HG02943 (cell line): ENCODE results near the gene ALDH1L2.
"Not testable (repeated sequence)": the region's sequence is repeated elsewhere in the genome, so short reads cannot be mapped to it uniquely, and the experiment has no call there.

Experiments used
- ATAC-seq: cut with Tn5 transposase; IDR thresholded peaks from one replicate; pipeline ENCODE4 v1.9.1; 2021; ENCODE audit warnings: mild to moderate bottlenecking, low read depth, moderate library complexity; ENCODE audit not compliant: unreplicated experiment

Gene ALDH1L2

DNA sequence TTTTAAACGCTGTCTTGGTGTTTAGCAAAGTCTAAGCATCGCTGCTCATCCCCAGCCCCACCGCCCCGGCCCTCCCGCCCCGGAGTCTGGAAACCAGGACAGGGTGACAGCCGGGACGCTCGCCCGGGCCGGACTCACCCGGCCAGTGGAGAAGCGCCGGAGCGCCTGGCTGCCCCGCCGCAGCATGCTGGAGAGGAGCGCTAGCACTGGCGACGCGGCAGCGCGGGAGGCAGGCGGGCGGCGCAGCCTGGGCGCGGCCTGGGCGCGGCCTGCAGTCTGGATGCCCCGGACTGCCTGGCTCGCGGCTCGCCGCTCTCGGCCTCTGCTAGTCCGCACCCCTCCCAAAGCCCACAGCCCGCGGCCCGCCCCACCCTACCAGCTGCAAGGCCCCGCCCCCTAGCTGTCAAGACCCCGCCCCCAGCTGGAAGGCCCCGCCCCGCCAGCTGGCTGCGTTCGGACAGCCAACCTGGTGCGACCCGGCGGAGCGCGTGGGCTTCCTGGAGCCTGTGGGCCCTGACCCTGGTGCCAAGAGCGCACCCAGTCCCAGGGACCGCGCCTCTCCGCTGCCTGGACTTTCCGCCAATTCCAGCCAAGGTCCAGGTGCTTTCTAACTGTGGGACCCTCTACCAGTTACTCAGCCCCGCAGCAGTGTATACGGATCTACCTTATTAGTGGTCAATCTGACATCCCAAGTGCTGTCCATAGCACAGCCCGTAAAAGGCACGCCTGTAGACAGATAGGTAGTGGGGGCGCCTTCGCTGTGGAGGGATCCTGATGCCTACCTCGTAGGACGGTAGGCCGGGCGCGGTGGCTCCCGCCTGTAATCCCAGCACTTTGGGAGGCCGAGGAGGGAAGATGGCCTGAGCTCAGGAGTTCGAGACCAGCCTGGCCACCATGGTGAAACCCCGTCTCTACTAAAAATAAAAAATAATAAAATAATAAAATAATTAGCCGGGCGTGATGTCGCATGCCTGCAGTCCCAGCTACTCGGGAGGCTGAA, at the start of gene ALDH1L2:
Gene ALDH1L2 (minus strand): TSS at position 208 of the 1,000 bp plus-strand sequence. CDS start 22 bp downstream, at position 186.
- no peak for ATAC-seq

- no peak for ATAC-seq
Observed at GRCh38 chr12:105120551-105120950, 36.3 kb upstream of the ALDH1L2 start.

DNA sequence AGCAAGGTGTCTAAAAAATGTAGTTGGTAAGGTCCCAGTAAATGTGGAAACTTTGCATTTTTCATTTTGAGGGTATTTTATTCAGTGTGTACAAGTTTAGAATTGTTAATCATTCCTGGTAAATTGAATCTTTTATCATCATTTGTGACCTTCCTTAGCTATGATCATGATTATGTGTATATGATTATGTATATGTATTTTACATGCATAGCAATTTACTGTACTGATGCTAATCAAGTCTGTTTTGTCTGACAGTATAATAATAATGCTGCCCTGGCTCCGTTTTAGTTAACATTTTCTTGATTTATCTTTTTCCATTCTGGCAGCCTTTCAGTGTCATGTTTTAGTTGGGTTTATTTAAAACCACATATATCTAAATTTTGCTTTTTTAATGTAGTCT, 32.7 kb upstream of the ALDH1L2 start:
- ATAC-seq, result no peak

DNA sequence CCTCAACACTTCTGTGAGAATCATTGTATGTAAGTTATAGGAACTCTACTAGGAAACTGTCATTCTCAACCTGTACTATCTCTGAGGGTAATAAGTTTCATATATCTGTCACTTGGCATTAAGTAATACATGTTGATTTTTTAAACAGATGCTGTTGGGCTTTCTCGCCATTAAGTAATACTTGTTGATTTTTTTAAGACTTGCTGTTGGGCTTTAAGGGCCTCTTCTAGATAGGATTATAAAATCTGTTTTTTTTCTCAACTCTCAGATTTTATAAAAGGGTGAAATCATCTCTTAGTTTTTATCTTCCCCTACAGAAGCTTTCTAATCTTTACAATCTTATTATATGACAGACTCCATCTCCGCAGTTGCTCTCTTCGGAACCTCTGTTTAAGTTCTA, 28.8 kb upstream of the ALDH1L2 start:
- ATAC-seq, result no peak

- no peak for ATAC-seq
Observed at GRCh38 chr12:105110851-105111250, 26.6 kb upstream of the ALDH1L2 start.

DNA sequence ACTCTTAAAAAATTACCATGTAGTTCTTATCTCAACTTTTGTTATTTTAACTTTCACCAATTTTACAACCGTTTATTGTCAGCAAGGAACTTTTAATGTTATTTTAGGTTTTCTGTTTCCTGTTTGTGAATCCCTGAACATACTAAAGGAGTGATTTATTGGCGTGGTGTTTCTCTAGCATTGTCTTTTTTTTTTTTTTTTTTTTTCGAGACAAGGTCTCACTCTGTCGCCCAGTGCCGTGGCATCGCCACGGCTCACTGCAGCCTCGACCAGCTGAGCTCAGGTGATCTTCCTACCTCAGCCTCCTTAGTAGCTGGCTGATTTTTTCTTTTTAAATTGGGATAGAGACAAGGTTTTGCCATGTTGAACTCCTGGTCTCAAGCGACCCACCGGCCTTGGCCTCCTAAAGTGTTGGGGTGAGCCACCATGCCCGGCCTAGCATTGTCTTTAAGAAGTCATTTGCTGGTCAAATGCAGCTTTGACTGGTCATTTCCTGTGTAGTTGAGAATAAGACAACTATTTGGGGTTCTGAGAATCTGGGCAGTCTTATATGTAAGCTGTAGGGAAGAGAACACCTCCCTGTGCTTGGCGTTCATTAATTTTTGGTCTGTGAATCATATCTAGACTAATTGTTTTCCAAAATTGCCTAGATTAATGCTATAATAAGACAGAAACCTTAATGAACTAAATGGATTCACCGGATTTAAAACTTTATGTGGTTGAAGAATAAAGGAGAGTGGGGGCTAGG, 25.4 kb upstream of the ALDH1L2 start:
- ATAC-seq, result no peak

- peak; percentile 87 for ATAC-seq
Observed at GRCh38 chr12:105107494-105108371, 23.5 kb upstream of the ALDH1L2 start, which contains the start of gene WASHC4. Gene WASHC4 (plus strand): TSS chr12:105107731. CDS start chr12:105107801, 70 bp downstream.

DNA sequence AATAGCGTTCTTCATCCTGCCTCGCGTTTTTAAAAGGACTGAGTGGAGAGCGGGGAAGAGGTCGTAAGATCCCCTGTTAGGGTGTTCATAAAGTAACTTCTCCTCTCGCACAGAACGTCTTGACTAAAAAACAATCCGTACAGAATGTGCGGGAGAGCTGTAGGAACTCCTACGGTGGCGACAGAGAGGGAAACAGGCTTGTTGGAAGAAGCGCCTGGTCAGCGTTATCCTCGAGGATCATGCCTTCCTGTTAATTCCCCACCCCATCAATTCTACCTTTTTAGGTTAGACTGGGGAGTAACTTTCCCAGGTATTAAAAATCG, 22.9 kb upstream of the ALDH1L2 start:
- ATAC-seq, result peak; percentile 8

DNA sequence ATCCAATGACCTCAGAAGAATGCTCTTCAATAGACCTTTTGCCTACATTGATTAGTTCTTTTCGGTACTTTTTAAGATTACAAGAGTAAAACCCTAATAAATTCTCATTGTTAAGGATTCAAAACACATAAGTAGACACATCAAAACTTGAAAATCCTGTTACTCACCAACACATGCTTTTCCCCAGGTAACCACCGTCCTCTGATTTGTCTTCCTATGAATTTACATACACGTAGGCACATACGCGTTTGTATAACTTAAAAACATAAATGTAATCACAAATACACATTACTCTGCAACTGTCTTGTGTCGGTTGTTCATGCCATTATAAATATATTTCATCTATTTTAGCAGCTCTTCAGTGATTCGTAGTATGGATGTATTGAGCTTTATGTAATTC, 22.4 kb upstream of the ALDH1L2 start:
- no peak for ATAC-seq

DNA sequence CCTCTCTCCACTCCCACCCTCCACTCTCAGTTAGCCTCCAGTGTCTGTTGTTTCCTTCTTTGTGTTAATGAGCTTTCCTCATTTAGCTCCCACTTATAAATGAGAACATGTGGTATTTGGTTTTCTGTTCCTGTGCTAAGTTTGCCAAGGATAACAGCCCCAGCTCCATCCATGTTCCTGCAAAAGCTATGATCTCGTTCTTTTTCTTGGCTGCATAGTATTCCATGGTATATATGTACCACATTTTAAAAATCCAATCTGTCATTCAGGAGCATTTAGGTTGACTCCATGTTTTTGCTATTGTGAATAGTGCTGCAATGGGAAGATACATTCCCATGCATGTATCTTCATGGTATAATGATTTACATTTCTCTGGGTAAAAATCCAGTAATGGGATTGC, 20.5 kb upstream of the ALDH1L2 start:
- ATAC-seq, result no peak

DNA sequence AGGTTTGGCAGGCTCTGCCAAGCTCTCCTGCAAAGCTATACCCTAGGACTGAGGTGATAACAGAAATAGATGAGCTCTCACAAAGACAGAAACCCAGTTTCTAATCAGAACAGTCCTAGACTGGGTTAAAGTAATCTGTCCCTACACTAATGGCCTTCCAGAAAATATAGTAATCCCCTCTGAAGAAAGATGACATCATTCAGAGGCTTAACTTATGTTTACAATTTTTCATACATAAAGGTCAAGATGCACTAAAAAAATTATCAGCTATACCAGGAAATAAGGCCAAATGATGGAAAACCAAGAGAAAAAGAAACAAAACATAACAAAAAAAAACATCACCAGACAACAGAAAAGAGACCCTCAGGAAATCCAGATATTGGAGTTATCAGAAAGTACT, 18.4 kb upstream of the ALDH1L2 start:
- ATAC-seq, result no peak

DNA sequence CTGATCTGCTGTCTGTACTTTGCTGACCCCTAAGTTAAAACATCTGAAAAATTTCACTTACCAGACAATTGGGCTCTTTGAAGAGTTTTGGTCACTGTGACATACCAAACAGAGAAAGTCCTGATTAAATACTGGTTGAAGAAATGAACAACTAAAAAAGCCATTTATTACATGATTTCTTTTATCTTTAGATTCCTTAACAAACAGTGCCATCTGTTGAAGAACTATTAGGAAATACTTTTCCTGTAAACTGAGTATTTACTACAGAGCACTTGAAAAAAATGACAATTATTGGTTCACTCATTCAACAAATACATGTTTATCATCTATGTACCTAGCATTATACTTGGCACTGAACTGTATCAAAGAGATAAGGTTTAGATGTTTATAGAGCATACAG, 16.7 kb upstream of the ALDH1L2 start:
- ATAC-seq, result no peak

GRCh38 chr12:105100207-105100985, 16.1 kb upstream of the ALDH1L2 start:
- no peak for ATAC-seq

DNA sequence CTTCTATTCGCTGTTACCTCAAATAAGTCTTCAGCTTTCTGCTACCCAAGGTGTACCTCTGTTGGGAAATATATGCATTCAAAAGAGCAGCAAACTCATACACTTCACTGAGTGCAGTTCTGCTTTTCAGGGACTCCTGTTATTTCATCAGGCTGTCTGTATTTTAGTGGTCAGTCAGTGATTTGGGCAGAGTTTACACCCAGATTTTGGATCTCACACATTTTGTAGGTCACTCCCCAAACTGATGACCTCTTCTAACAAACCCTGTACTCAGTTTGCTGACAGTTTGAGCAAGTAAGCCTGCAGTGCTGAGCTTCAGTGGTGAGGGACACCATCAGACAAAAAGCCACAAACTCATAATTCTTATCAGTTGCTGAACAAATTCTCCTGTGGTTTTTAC, 15.1 kb upstream of the ALDH1L2 start:
- ATAC-seq, result no peak

DNA sequence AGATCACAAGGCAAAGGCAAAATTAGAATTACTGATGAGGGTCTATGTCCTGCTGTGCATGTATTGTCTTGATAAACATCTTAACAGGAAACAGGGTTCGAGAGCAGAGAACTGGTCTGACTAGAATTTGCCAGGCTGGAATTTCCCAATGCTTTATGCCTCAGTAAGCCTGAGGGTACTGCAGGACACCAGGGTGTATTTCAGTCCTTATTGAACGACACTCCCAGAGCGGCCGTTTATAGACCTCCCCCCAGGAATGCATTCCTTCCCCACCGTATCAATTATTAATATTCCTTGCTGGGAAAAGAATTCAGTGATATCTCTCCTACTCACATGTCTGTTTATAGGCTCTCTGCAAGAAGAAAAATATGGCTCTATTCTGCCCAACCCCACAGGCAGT, 11.1 kb upstream of the ALDH1L2 start:
- ATAC-seq, result not testable (repeated sequence)

GRCh38 chr12:105092336-105092735, 8.1 kb upstream of the ALDH1L2 start:
- no peak for ATAC-seq

DNA sequence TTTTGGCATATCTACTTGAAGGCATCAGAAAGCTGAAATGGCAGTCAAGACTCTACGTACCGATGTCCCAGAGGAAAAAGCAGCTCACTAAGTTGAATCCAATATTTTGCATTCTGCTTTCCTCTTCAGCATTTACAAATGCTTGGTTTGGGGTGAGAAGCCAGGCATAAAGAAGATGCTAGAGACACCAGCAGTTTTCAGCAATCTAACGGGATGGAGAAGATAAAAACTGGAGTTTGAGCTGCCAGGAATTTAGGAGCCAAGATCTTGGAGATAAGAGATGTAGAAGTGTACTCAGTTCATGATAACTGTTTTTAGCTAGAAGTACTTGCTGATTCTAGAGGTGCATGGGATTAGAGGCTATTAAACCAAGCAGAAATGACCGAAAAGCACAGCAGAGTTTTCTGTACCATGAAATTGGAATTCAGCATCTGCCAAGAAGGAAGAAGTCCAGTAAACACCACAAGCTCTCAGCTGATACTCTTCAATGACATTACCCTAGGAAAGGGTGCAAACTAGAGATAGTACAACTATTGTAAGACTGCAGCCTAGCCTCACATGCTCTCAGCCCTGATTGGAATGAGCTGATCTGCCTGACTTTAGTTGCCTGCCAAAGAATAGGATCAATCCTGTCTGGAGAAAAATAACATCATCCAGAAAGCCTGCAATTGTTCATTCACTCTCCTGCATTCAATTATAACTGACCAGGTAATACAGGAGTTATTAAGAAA, 7.4 kb upstream of the ALDH1L2 start:
- no peak for ATAC-seq

GRCh38 chr12:105090361-105090760, 6.1 kb upstream of the ALDH1L2 start:
- no peak for ATAC-seq

DNA sequence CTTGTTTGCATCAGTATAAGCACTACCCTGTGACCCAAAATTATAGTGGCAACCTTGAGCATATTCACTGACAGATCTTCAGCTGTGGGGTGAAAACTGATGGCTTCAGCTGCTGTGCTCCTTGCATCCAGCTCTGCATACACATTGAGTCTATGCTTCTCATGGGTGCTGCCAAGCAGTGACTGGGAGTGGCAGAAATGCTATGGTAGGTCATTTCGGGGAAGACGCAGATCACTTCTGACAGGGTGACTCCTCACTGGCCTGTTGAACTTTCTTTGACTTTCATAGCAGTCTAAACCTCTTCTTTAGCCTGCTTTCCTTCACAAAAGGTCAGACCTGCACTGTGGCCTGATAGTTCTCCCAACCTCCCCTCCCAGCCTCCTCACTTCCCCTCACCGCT, 5.6 kb upstream of the ALDH1L2 start:
- no peak for ATAC-seq
